MM.1S (cell line): ENCODE data around the gene C1QTNF3.

ENCODE experiments used
- CTCF ChIP-seq: fragments of 300-600 bp; sonication (generic); IDR thresholded peaks from 2 replicates; pipeline ENCODE4 v1.5.1; 2016; ENCODE audit warnings: antibody characterized with exemption, low read length, mixed read lengths
- EZH2 ChIP-seq: fragments of 300-600 bp; sonication (generic); optimal IDR thresholded peaks from 2 replicates; pipeline ENCODE3; 2017; ENCODE audit warnings: low read depth, mild to moderate bottlenecking, antibody characterized with exemption, low read length, mixed read lengths

DNA sequence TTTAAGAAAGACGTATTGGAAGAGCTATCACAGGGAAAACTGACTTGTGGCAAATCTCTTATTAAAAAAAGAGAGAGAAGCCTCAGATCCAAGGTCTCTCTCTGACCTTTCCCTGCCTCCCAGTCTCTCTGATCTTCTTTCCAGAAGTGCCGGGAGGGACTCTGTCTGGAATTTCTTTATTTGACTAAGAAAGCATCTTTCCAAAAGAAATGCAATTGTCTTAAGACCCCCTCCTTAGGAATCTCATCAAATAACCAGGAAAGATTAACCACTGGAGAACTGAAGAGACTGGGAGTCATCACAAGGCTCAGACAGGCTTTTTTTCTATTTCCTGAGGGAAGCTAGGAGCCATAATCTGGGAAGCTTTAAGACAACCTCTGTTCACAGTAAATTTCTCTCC is 4.6 kb downstream of the C1QTNF3 start:
- TF ChIP-seq CTCF, result no peak
- TF ChIP-seq EZH2, result no peak
